T1000 (cell line): Measurements from ENCODE around the gene NTM.

Source experiments
- DNase-seq: peaks from one replicate; lab custom pipeline; 2025; ENCODE audit warnings: mixed read lengths; lab: John Stamatoyannopoulos, UW

Gene NTM

GRCh38 chr11:132078264-132079076, 708.1 kb downstream of the NTM start:
- no peak for DNase-seq

GRCh38 chr11:132080127-132080526, 709.7 kb downstream of the NTM start:
- no peak for DNase-seq

GRCh38 chr11:132082566-132082965, 712.2 kb downstream of the NTM start:
- no peak for DNase-seq

- DNase-seq = no peak
These were observed 714.0 kb downstream of the NTM start for GRCh38 chr11:132084433-132084832.

GRCh38 chr11:132087148-132087547, 716.7 kb downstream of the NTM start:
- no peak for DNase-seq

- DNase-seq = no peak
These were observed 718.1 kb downstream of the NTM start for GRCh38 chr11:132088551-132088950.

- DNase-seq = no peak
These were observed 723.3 kb downstream of the NTM start for GRCh38 chr11:132093536-132094259.

- no peak for DNase-seq
These were observed 724.2 kb downstream of the NTM start for GRCh38 chr11:132094598-132094997.

GRCh38 chr11:132095230-132096131, 725.1 kb downstream of the NTM start:
- no peak for DNase-seq

GRCh38 chr11:132096132-132096825, 725.9 kb downstream of the NTM start:
- no peak for DNase-seq

GRCh38 chr11:132099692-132100091, 729.3 kb downstream of the NTM start:
- DNase-seq = no peak

GRCh38 chr11:132100583-132100982, 730.2 kb downstream of the NTM start:
- no peak for DNase-seq

- DNase-seq = no peak
These were observed 731.5 kb downstream of the NTM start for GRCh38 chr11:132101881-132102280.

GRCh38 chr11:132103021-132103420, 732.6 kb downstream of the NTM start:
- no peak for DNase-seq

- no peak for DNase-seq
These were observed 735.9 kb downstream of the NTM start for GRCh38 chr11:132106096-132106982.

GRCh38 chr11:132111316-132111715, 740.9 kb downstream of the NTM start:
- no peak for DNase-seq

- no peak for DNase-seq
These were observed 741.4 kb downstream of the NTM start for GRCh38 chr11:132111838-132112237.

- DNase-seq = no peak
These were observed 742.4 kb downstream of the NTM start for GRCh38 chr11:132112846-132113245.

GRCh38 chr11:132114185-132114584, 743.8 kb downstream of the NTM start:
- DNase-seq = no peak

- no peak for DNase-seq
These were observed 744.3 kb downstream of the NTM start for GRCh38 chr11:132114743-132115142.

- no peak for DNase-seq
These were observed 745.0 kb downstream of the NTM start for GRCh38 chr11:132115454-132115853.
